Memory B cell (primary cell): Measurements from ENCODE around the gene ANKRD1.
"Not testable (repeated sequence)": the region's sequence is repeated elsewhere in the genome, so short reads cannot be mapped to it uniquely, and the experiment has no call there.

Source experiments
- ATAC-seq: fragments of 150-1000 bp; cut with Tn5 transposase; 2 replicates; pipeline ENCODE4 v1.10.0; 2021; ENCODE audit warnings: low read depth, mild to moderate bottlenecking, moderate library complexity
- DNase-seq, 2 donors: peaks; one replicate each; pipeline ENCODE4 v3.0.0; 2022; ENCODE audit warnings: low spot score in 2 of 2
- H3K27ac Mint-ChIP-seq: one replicate; pipeline ENCODE4 v1.8.0; 2022; ENCODE audit warnings: mild to moderate bottlenecking, moderate library complexity, mixed read lengths
- H3K27me3 Mint-ChIP-seq: one replicate; pipeline ENCODE4 v1.8.0; 2022; ENCODE audit warnings: mixed read lengths
- H3K36me3 Mint-ChIP-seq: one replicate; pipeline ENCODE4 v1.8.0; 2022; ENCODE audit warnings: mild to moderate bottlenecking, mixed read lengths
- H3K4me1 Mint-ChIP-seq: one replicate; pipeline ENCODE4 v1.8.0; 2022; ENCODE audit warnings: mixed read lengths
- H3K4me3 Mint-ChIP-seq: one replicate; pipeline ENCODE4 v1.8.0; 2022; ENCODE audit warnings: mild to moderate bottlenecking, moderate library complexity, mixed read lengths
- H3K9me3 Mint-ChIP-seq: one replicate; pipeline ENCODE4 v1.8.0; 2022; ENCODE audit warnings: mixed read lengths

The ANKRD1 gene

GRCh38 chr10:90945491-90946070, 24.7 kb upstream of the ANKRD1 start:
- H3K36me3 Mint-ChIP-seq: no peaks in the 10 kb centered on the region
- no peak overlapping the region for H3K27ac Mint-ChIP-seq
- no peaks in the 10 kb centered on the region for H3K4me1 Mint-ChIP-seq
- DNase-seq (no peak), ATAC-seq (no peak)
- H3K9me3 Mint-ChIP-seq: no peaks in the 10 kb centered on the region
- no peaks in the 10 kb centered on the region for H3K27me3 Mint-ChIP-seq
- no peak overlapping the region for H3K4me3 Mint-ChIP-seq

GRCh38 chr10:90944749-90945148, 23.9 kb upstream of the ANKRD1 start:
- H3K27me3 Mint-ChIP-seq: no peaks in the 10 kb centered on the region
- no peak for DNase-seq
- no peaks in the 10 kb centered on the region for H3K36me3 Mint-ChIP-seq
- ATAC-seq: no peak
- no peaks in the 10 kb centered on the region for H3K9me3 Mint-ChIP-seq
- H3K4me3 Mint-ChIP-seq: no peak overlapping the region
- H3K4me1 Mint-ChIP-seq: no peaks in the 10 kb centered on the region
- H3K27ac Mint-ChIP-seq: no peak overlapping the region

- H3K27ac Mint-ChIP-seq, ATAC-seq: not testable (repeated sequence)
These were observed 22.1 kb upstream of the ANKRD1 start for GRCh38 chr10:90942980-90943379.

GRCh38 chr10:90939648-90940047, 18.8 kb upstream of the ANKRD1 start:
- Mint-ChIP-seq H3K4me1 (peaks cover 6% of the 10 kb centered on the region), H3K27me3 (no peaks in the 10 kb centered on the region), H3K36me3 (no peaks in the 10 kb centered on the region), H3K4me3 (no peak overlapping the region), H3K27ac (no peak overlapping the region), H3K9me3 (no peaks in the 10 kb centered on the region)
- no peak for ATAC-seq
- no peak for DNase-seq

More at GRCh38 chr10:90942980-90943379, 22.1 kb upstream of the ANKRD1 start:
- not testable (repeated sequence) for H3K4me1 Mint-ChIP-seq, DNase-seq, H3K27me3 Mint-ChIP-seq, H3K4me3 Mint-ChIP-seq, H3K9me3 Mint-ChIP-seq, H3K36me3 Mint-ChIP-seq

GRCh38 chr10:90939116-90939515, 18.2 kb upstream of the ANKRD1 start:
- H3K36me3 Mint-ChIP-seq: no peaks in the 10 kb centered on the region
- DNase-seq (no peak), ATAC-seq (no peak)
- no peak overlapping the region for H3K4me3 Mint-ChIP-seq
- no peak overlapping the region for H3K27ac Mint-ChIP-seq
- H3K27me3 Mint-ChIP-seq: no peaks in the 10 kb centered on the region
- H3K4me1 Mint-ChIP-seq: peaks cover 6% of the 10 kb centered on the region
- H3K9me3 Mint-ChIP-seq: no peaks in the 10 kb centered on the region

- H3K9me3 Mint-ChIP-seq: no peaks in the 10 kb centered on the region
- no peaks in the 10 kb centered on the region for H3K27me3 Mint-ChIP-seq
These were observed 16.9 kb upstream of the ANKRD1 start for GRCh38 chr10:90937645-90938258.

GRCh38 chr10:90936276-90936659, 15.4 kb upstream of the ANKRD1 start:
- no peak for ATAC-seq
- no peaks in the 10 kb centered on the region for H3K9me3 Mint-ChIP-seq
- H3K27me3 Mint-ChIP-seq: no peaks in the 10 kb centered on the region
- no peaks in the 10 kb centered on the region for H3K36me3 Mint-ChIP-seq
- H3K27ac Mint-ChIP-seq: no peak overlapping the region
- no peak for DNase-seq
- H3K4me3 Mint-ChIP-seq: no peak overlapping the region
- peaks cover 6% of the 10 kb centered on the region for H3K4me1 Mint-ChIP-seq

More at GRCh38 chr10:90937645-90938258, 16.9 kb upstream of the ANKRD1 start:
- ATAC-seq (no peak), DNase-seq (no peak)
- no peak overlapping the region for H3K4me3 Mint-ChIP-seq
- H3K36me3 Mint-ChIP-seq: no peaks in the 10 kb centered on the region
- no peak overlapping the region for H3K27ac Mint-ChIP-seq
- peaks cover 6% of the 10 kb centered on the region for H3K4me1 Mint-ChIP-seq

GRCh38 chr10:90935581-90936275, 14.8 kb upstream of the ANKRD1 start:
- ATAC-seq (no peak), DNase-seq (no peak)
- Mint-ChIP-seq H3K27me3 (no peaks in the 10 kb centered on the region), H3K4me1 (peaks cover 6% of the 10 kb centered on the region), H3K9me3 (no peaks in the 10 kb centered on the region), H3K4me3 (no peak overlapping the region), H3K36me3 (no peaks in the 10 kb centered on the region), H3K27ac (no peak overlapping the region)

- no peaks in the 10 kb centered on the region for H3K36me3 Mint-ChIP-seq
- H3K9me3 Mint-ChIP-seq: no peaks in the 10 kb centered on the region
- no peak overlapping the region for H3K4me3 Mint-ChIP-seq
- H3K27ac Mint-ChIP-seq: no peak overlapping the region
- ATAC-seq (no peak), DNase-seq (no peak)
- H3K27me3 Mint-ChIP-seq: peaks cover 5% of the 10 kb centered on the region
- H3K4me1 Mint-ChIP-seq: peaks cover 6% of the 10 kb centered on the region
These were observed 10.3 kb upstream of the ANKRD1 start for GRCh38 chr10:90930971-90931871.

GRCh38 chr10:90930070-90930837, 9.4 kb upstream of the ANKRD1 start:
- peaks cover 3% of the 10 kb centered on the region for H3K4me1 Mint-ChIP-seq
- no peaks in the 10 kb centered on the region for H3K36me3 Mint-ChIP-seq
- no peak for ATAC-seq
- H3K9me3 Mint-ChIP-seq: no peaks in the 10 kb centered on the region
- no peak overlapping the region for H3K27ac Mint-ChIP-seq
- no peak overlapping the region for H3K4me3 Mint-ChIP-seq
- H3K27me3 Mint-ChIP-seq: peaks cover 5% of the 10 kb centered on the region
- no peak for DNase-seq

- Mint-ChIP-seq H3K4me1 (no peaks in the 10 kb centered on the region), H3K27ac (no peak overlapping the region), H3K9me3 (no peaks in the 10 kb centered on the region), H3K36me3 (no peaks in the 10 kb centered on the region), H3K27me3 (peaks cover 6% of the 10 kb centered on the region), H3K4me3 (no peak overlapping the region)
- ATAC-seq (no peak), DNase-seq (no peak)
These were observed 8.3 kb upstream of the ANKRD1 start for GRCh38 chr10:90929179-90929578.

GRCh38 chr10:90927293-90927692, 6.4 kb upstream of the ANKRD1 start:
- DNase-seq (no peak), ATAC-seq (no peak)
- H3K27me3 Mint-ChIP-seq: peaks cover 6% of the 10 kb centered on the region
- H3K9me3 Mint-ChIP-seq: no peaks in the 10 kb centered on the region
- H3K4me1 Mint-ChIP-seq: no peaks in the 10 kb centered on the region
- no peak overlapping the region for H3K4me3 Mint-ChIP-seq
- no peak overlapping the region for H3K27ac Mint-ChIP-seq
- no peaks in the 10 kb centered on the region for H3K36me3 Mint-ChIP-seq
